ENCODE results near the gene TMEM39A.

TMEM39A gene, protein sequence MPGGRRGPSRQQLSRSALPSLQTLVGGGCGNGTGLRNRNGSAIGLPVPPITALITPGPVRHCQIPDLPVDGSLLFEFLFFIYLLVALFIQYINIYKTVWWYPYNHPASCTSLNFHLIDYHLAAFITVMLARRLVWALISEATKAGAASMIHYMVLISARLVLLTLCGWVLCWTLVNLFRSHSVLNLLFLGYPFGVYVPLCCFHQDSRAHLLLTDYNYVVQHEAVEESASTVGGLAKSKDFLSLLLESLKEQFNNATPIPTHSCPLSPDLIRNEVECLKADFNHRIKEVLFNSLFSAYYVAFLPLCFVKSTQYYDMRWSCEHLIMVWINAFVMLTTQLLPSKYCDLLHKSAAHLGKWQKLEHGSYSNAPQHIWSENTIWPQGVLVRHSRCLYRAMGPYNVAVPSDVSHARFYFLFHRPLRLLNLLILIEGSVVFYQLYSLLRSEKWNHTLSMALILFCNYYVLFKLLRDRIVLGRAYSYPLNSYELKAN

GRCh38 chr3:119463171-119464169, at the start of gene TMEM39A:
Gene TMEM39A, minus strand, starts transcription at chr3:119463615. Its CDS starts 1,541 bp downstream, at chr3:119462074.
- peak; percentile 96 for DNase-seq

DNA sequence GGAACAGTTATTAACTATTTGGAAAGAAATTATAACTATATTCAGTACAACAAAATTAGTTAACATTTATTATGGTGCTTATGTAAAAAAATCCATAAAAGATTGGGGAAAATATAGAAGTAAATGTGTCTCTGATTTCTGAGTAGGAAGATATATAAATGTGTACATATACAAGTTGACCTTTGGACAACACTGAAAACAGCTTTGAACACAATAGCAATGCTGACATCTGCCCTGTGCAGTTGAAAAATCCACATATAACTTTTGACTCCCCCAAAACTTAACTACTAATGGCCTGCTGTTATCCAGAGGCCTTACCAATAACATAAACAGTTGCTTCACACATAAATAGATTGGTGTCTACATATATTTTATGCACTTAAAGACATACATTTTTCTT, 47.3 kb upstream of the TMEM39A start:
- no peak for DNase-seq

GRCh38 chr3:119508172-119508845, 44.9 kb upstream of the TMEM39A start:
- DNase-seq, result no peak

- no peak for DNase-seq
These were observed 44.0 kb upstream of the TMEM39A start for GRCh38 chr3:119507404-119507803.

GRCh38 chr3:119506631-119507030, 43.2 kb upstream of the TMEM39A start:
- no peak for DNase-seq

- no peak for DNase-seq
These were observed 37.5 kb upstream of the TMEM39A start for GRCh38 chr3:119500901-119501300.

DNA sequence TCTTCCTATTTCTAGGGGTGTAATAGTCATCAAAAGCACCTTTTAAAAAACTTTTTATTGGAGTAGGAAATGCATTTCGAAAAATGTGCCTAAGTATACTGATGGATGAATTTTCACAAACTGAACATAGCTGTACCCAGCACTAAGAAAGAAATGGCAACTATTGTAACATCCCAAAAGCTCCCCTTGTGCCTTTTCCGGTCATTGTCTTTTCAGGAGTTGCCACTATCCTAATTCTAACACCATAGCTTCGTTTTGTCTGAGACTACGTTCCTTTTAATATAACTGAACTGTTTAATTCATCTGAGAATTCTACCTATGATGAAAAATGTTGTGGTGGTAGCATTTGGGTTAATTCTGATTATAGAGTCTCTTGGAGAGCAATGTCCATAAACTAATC, 36.9 kb upstream of the TMEM39A start:
- DNase-seq, result no peak

DNA sequence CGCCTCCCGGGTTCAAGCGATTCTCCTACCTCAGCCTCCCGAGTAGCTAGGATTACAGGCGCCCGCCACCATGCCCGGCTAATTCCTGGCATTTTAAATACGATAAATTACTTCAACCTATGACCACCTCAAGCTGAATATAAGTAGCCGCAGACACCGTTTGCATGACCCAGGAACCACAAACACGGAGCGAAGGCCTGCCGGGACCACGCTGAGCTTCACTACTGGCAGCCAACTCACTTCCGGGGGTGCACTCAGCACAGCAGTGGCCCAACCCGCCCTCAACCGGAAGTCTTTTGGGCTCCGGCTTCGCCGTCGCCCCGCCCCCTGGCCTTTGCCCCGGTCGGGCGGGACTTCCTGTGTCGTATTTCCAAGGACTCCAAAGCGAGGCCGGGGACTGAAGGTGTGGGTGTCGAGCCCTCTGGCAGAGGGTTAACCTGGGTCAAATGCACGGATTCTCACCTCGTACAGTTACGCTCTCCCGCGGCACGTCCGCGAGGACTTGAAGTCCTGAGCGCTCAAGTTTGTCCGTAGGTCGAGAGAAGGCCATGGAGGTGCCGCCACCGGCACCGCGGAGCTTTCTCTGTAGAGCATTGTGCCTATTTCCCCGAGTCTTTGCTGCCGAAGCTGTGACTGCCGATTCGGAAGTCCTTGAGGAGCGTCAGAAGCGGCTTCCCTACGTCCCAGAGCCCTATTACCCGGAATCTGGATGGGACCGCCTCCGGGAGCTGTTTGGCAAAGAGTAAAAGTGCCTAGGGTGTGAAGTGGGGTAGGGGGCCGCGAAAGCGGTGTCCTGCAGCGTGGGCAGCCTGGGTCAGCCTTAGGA, 35.0 kb upstream of the TMEM39A start, which contains the start of gene TIMMDC1:
Gene TIMMDC1 (plus strand): TSS at position 362 of the 826 bp plus-strand sequence. CDS start 187 bp downstream, at position 549.
- DNase-seq, result peak; percentile 97

- no peak for DNase-seq
These were observed 34.4 kb upstream of the TMEM39A start for GRCh38 chr3:119497820-119498185.

DNA sequence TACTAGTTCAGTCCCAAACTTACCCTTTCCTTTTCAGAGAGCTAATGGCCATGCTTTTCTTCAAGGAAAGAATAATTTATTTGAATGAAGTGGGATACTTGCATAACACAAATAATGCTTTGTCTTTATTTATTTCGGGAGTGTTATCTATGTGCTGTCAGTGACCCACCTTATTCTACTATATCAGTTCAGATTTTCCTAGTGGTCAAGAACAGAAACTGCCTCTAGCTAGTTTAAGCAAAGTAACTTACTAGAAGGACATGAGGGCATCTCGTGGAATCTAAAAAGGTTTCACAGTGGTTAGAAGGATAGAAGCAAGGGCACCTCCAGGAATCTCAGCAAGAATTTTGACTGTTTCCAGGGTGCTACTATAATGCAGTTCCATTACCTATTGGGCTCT, 31.2 kb upstream of the TMEM39A start:
- no peak for DNase-seq

DNA sequence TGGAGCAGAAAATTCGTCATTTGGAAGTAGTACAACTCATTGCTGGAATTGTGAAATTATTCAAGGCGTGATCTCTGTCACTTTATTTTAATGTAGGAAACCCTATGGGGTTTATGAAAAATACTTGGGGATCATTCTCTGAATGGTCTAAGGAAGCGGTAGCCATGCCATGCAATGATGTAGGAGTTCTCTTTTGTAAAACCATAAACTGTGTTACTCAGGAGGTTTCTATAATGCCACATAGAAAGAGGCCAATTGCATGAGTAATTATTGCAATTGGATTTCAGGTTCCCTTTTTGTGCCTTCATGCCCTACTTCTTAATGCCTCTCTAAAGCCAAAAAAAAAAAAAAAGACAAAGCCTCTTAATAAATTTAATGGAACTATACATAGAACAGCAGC, 29.4 kb upstream of the TMEM39A start:
- no peak for DNase-seq

DNA sequence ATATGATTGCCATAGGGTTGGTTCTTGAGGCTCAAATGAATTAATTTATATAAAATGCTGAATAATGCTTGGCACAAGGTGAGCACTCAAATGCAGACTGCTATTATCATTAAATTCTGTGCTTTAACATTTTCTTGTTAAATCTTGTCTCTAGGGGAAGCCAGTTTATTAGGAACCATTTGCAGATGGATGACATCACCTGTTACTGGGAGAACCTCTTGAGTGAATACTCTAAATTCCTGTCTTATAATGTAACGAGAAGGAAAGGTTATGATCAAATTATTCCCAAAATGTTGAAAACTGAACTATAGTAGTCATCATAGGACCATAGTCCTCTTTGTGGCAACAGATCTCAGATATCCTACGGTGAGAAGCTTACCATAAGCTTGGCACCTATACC, 28.7 kb upstream of the TMEM39A start:
- DNase-seq, result no peak

DNA sequence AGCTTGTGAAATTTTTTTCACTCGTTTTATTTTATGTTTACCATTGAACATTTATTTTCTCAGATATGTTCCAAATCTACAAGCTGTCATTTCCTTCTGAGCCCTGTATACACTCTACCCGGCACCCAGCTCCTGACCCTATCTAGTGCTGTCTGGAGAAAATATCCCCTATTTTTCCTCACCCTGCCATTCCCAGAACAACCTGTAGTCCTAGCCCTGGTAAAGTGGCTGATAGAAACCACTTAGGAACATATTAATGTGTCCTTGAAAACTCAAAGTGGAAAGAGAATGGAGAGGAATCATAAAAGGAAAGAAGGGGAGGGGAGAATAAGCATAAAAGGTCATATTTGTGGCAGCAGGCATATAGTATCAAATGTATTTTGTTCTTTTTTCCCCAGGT, 26.7 kb upstream of the TMEM39A start:
- DNase-seq, result no peak

- no peak for DNase-seq
These were observed 22.1 kb upstream of the TMEM39A start for GRCh38 chr3:119485563-119485962.

- DNase-seq, result no peak
These were observed 19.7 kb upstream of the TMEM39A start for GRCh38 chr3:119483101-119483500.

DNA sequence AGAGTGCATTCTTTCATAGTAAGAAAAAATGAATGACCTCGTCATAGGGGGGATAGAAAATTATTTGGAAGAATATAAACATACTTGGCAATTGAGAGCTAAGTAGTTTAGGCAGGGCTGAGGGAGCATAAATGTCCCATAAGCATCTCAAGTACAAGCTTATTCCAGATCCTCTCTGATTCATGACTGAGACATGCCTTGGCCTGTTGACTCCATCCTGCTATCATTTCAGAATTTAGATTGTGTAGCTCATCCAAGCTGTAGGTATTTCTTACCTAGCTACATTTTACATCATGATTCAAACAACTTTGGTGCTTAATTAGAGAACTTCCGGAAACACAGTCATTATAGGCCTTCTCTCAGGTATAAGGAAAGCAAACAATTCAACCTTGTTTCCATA, 17.7 kb upstream of the TMEM39A start:
- DNase-seq, result no peak

DNA sequence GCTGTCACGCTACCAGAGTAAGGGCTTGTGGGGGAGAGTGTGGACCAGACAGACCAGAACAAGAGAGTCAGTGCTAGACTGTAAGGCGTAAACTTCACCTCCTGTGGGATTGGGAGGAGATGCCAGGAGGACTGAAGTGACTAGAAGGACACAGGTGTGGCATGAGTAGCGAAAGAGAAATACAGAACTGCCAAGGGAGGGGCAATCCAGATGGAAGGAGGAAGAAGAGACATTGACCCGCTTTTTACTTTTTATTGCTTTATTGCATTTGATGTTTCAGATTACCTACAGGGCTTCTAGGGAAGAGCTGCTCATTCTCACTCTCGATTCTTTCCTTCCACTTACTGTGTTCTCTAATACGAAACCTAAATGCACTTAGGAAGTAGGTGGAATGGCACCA, 7.5 kb upstream of the TMEM39A start:
- no peak for DNase-seq

DNA sequence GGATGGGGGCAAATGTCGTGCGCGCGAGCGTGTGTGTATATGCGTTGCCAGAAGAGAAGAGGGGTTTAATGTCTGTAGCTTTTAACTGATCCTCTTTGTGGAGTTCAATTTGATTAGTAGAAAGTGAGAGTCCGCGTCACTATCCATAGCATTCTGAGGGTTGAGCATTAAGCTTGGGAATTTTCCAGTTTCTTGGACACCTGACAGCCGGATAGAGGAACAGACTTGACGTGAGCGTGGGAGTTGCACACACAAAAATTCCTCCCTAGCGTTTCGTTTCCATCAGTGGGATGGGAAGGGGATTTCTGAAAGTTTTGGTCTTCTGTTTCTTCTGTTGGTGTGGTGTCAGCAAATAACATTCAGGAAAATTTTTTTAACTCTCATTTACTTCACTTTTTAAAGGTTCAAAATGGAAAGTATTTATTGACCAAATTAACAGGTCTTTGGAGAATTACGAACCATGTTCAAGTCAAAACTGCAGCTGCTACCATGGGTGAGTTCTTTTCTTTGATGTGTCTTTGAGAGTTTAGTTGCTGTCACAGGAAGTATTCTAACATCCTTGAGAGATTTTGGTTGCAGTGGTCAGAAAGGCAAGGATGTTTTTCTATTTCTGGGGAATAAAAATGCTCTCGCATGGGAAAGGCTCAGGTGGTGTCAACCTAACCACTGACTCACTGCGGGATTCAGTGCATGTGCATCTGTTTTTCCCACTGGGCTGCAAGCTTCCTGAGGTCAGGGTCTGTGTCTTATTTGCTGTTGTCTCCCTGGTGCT, 6.2 kb upstream of the TMEM39A start:
- DNase-seq, result no peak

- no peak for DNase-seq
These were observed 4.6 kb upstream of the TMEM39A start for GRCh38 chr3:119468041-119468440.

- no peak for DNase-seq
These were observed 6.2 kb downstream of the TMEM39A start for GRCh38 chr3:119457246-119457645.

- no peak for DNase-seq
These were observed 6.9 kb downstream of the TMEM39A start for GRCh38 chr3:119456469-119456868.

All from HCEC 1CT (cell line).